ENCODE measurements around the gene EGFR.

The EGFR gene

DNA sequence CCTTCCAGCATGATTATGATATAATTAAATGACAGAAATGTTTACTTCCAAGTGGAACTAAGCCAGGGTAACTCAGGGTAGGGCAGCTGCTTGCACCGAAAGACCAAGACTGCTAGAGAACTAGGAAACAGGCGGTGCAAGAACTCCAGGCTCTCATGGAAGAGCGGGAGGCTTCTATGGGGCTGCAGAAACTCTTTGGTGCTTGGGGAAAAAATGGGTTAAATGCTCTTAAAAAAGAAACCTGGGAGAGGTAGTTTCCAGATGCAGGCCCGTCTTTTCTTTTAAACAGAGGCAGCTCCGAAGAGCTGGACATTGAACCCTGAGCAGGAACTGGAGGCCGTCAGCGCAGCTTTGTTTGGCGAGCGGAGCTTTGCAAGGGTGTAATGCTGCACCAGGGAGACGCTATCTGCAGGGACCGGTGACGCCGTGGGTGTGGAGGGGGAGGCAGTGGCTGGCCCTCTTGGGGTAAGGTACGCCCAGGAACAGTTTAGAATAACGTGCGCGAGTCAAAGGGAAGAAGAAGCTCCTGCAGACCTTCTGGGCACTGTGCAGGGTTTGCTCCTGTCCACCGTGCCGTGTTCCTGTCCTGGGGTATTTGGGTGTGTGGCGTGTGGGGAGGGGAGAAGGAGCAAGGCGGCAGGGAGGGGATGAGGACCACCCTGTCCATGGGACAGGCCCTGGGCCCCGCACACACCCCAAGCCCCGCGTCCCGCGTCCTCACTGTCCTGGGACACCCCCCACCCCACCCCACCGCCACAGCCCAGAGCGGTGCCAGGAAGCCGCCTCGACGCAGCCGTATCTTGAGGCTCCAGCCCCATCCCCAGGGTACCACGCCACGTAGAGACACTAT is 59.0 kb downstream of the EGFR start:
- TF ChIP-seq MYC (IDR thresholded peaks at IDR 0.05; ENCODE audit: low read depth, low read length) (no peak), POLR2A (IDR thresholded peaks at IDR 0.05; ENCODE audit: extremely low read depth, insufficient read length) (no peak)
- TF ChIP-seq, protein P1, sequence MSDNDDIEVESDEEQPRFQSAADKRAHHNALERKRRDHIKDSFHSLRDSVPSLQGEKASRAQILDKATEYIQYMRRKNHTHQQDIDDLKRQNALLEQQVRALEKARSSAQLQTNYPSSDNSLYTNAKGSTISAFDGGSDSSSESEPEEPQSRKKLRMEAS (IDR thresholded peaks at IDR 0.05; ENCODE audit: low read depth, low read length), result no peak
- TF ChIP-seq, protein P2, sequence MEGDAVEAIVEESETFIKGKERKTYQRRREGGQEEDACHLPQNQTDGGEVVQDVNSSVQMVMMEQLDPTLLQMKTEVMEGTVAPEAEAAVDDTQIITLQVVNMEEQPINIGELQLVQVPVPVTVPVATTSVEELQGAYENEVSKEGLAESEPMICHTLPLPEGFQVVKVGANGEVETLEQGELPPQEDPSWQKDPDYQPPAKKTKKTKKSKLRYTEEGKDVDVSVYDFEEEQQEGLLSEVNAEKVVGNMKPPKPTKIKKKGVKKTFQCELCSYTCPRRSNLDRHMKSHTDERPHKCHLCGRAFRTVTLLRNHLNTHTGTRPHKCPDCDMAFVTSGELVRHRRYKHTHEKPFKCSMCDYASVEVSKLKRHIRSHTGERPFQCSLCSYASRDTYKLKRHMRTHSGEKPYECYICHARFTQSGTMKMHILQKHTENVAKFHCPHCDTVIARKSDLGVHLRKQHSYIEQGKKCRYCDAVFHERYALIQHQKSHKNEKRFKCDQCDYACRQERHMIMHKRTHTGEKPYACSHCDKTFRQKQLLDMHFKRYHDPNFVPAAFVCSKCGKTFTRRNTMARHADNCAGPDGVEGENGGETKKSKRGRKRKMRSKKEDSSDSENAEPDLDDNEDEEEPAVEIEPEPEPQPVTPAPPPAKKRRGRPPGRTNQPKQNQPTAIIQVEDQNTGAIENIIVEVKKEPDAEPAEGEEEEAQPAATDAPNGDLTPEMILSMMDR (IDR thresholded peaks at IDR 0.05; ENCODE audit: low read depth, low read length), result no peak
- H3K4me3 ChIP-seq (ENCODE audit: low read depth, low read length), result no peak overlapping the region
- DNase-seq (ENCODE audit: low read depth), result no peak

DNA sequence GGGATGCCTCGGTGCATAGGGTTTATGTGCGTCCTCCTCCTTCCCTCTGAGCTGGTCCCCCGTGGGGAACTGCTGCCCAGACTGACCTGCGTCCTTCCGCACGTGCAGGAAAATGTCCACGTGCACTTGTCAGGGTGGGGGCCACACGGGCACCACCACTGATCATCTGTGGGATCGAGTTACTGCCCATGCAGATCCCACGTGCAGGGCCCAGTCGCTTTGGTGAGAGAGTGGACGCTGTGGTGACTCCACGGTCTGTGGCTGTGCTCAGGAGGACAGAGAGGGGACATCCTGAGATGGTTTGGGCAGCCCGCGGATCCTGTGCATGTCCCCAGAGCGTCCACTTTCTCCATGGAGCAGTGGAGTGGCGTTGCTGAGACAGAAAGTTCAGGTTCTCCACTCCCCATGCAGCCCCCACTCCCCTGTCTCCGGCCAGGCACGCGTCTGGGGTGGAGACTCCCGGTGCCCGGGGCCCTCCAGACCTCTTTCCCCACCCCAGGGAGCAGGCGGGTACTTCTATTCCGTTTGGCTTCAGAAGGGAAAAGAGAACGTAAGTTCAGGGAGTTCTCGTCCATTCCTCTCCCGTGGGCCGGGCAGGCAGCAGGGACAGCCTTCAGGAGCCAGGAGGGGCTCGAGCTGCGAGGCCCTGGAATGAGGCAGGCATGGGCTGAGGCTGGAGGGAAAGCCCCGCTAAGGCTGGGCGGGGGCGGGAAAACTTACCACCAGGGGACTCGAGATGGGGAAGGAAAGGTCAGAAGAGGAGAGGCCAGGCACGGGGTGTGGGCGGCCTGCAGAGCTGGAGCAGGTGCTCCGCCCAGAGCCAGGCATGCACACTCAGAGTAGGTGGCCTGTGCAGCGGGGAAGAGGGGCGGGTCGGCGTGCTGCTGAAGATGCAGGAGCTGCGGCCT is 59.9 kb downstream of the EGFR start:
- no peak overlapping the region for H3K4me3 ChIP-seq (ENCODE audit: low read depth, low read length)
- no peak for DNase-seq (ENCODE audit: low read depth)
- TF ChIP-seq, protein P1 (IDR thresholded peaks at IDR 0.05; ENCODE audit: low read depth, low read length), result no peak
- TF ChIP-seq POLR2A (IDR thresholded peaks at IDR 0.05; ENCODE audit: extremely low read depth, insufficient read length) (no peak), MYC (IDR thresholded peaks at IDR 0.05; ENCODE audit: low read depth, low read length) (no peak)
- TF ChIP-seq, protein P2 (IDR thresholded peaks at IDR 0.05; ENCODE audit: low read depth, low read length), result no peak

DNA sequence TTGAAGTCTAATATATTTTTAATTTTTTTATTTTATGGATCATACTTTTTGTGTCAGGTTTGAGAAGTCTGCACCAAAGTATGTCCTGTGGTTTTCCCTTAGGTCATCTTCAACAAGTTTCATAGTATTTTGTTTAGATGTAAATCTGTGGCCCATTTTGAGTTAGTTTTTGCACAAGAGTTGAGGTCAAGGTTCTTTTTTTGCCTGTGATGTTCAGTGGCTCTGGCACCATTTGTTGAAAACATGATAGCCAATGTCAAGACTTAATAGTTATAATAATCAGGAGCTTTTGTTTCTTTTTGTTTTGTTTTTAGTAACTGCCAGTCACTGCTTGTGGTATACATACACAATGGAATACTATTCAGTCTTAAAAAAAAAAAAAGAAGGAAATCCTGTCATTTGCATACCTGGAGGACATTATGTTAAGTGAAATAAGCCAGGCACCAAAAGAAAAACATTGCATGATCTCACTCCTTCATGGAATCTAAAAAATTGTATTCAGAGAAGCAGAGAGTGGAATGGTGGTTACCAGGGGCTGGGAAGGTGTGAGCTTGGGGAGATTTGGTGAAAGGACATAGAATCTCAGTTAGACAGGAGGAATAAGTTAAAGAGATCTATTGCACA is 61.3 kb downstream of the EGFR start:
- no peak overlapping the region for H3K4me3 ChIP-seq (ENCODE audit: low read depth, low read length)
- no peak for DNase-seq (ENCODE audit: low read depth)
- no peak for TF ChIP-seq MYC (IDR thresholded peaks at IDR 0.05; ENCODE audit: low read depth, low read length)
- no peak for TF ChIP-seq POLR2A (IDR thresholded peaks at IDR 0.05; ENCODE audit: extremely low read depth, insufficient read length)
- TF ChIP-seq, protein P2 (IDR thresholded peaks at IDR 0.05; ENCODE audit: low read depth, low read length), result no peak
- TF ChIP-seq, protein P1 (IDR thresholded peaks at IDR 0.05; ENCODE audit: low read depth, low read length), result no peak

DNA sequence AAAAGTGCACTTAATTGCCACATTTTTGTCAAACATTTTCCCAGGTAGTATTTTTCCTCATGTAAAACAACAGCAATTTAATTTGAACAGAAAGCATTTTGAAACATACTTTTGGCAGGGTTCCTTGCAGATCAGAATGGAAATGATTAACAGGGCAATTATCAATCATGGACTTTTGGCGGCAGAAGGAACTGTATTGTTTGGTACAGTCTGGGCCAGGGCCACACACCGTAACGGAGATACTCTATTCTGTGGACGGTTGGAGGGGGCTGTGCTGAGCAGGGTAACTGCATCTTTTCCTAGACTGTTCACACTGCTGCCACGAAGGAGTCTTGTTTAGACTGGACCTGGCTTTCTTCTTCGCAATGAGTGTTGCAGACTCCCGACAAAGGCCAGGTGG is 62.3 kb downstream of the EGFR start:
- H3K4me3 ChIP-seq (ENCODE audit: low read depth, low read length), result no peak overlapping the region
- TF ChIP-seq, protein P2 (IDR thresholded peaks at IDR 0.05; ENCODE audit: low read depth, low read length), result no peak
- TF ChIP-seq MYC (IDR thresholded peaks at IDR 0.05; ENCODE audit: low read depth, low read length) (no peak), POLR2A (IDR thresholded peaks at IDR 0.05; ENCODE audit: extremely low read depth, insufficient read length) (no peak)
- TF ChIP-seq, protein P1 (IDR thresholded peaks at IDR 0.05; ENCODE audit: low read depth, low read length), result no peak
- DNase-seq (ENCODE audit: low read depth), result no peak

DNA sequence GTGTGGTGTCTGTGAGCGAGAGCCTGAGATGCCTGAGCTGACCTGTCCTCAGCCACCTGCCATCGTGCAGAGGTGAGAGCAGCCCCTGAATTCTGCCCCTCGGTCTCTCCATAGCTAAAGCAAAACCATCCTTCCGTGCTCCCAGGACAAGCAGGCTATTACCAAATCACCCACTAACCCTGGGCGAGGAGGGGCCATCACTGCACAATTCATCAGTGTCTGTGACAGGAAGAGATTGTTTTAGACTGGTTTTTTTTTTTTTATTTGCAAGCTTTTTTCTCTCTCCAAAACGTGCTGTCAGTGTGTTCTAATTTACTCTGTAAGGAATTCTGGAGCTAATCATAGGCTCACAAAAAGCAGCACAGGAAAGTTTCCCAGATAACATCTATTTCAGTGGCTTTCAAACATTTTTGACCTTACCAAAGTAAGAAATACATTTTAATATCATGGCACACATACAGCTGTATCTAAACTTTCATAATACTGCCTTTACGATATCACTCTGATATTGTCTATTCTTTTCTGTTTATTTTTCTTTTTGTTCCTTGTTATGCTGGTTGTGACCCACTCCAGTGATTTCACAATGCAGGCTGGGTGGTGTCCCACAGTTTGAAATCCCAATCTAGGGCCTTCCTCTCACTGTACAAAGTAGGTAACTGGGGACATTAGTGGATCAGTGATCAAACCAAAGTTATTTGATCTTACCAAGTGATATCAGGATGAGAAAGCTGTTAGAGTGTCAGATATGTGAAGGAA is 62.8 kb downstream of the EGFR start:
- no peak for DNase-seq (ENCODE audit: low read depth)
- no peak overlapping the region for H3K4me3 ChIP-seq (ENCODE audit: low read depth, low read length)
- TF ChIP-seq, protein P1 (IDR thresholded peaks at IDR 0.05; ENCODE audit: low read depth, low read length), result no peak
- TF ChIP-seq MYC (IDR thresholded peaks at IDR 0.05; ENCODE audit: low read depth, low read length), result no peak
